ENCODE results near the gene RAET1G. TPM values are rescaled to one million over a fixed set of nuclear protein-coding genes. Genes with fewer than 3 reads are reported as not detected.

The RAET1G gene
- total RNA-seq, 6 donors from 2014 or later, result 0.37 to 2.1 (median 0.75) TPM; not detected in 2

DNA sequence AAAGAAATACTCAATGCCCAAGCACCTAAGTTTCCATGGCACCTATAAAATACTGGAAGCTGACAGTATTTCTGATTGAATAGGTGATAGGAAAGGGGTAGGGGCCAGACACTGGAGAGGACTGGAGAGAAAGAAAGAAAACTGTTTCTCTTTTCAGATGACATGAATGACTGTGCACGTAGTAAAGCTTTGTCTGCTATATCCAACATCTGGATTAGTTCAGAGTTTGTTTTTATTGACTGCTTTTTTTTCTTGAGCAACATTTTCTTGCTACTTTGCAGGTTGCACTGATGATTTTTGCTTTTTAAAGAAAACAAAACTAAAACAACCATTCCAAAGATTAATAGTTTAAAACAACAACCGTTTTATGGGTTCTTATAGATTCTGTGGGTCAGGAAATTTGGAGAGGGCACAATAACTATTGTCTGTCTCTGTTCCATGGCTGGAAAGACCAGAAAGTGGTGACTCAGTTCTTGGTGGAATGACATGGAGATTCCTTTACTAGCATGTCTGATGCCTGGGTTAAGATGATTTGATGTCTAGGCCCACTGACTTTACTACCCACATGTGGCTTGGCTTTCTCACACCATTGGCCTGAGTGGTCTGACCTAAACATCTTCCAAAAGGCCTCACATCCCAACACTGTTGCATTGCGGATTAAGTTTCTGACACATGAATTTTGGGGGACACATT, 46.5 kb downstream of the RAET1G start:
- H3K27me3 ChIP-seq, result no peaks in the 10 kb centered on the region
- H3K4me3 ChIP-seq, result no peak overlapping the region
- TF ChIP-seq, protein P1, sequence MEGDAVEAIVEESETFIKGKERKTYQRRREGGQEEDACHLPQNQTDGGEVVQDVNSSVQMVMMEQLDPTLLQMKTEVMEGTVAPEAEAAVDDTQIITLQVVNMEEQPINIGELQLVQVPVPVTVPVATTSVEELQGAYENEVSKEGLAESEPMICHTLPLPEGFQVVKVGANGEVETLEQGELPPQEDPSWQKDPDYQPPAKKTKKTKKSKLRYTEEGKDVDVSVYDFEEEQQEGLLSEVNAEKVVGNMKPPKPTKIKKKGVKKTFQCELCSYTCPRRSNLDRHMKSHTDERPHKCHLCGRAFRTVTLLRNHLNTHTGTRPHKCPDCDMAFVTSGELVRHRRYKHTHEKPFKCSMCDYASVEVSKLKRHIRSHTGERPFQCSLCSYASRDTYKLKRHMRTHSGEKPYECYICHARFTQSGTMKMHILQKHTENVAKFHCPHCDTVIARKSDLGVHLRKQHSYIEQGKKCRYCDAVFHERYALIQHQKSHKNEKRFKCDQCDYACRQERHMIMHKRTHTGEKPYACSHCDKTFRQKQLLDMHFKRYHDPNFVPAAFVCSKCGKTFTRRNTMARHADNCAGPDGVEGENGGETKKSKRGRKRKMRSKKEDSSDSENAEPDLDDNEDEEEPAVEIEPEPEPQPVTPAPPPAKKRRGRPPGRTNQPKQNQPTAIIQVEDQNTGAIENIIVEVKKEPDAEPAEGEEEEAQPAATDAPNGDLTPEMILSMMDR (IDR thresholded peaks at IDR 0.05), result no peak
- TF ChIP-seq POLR2A (IDR thresholded peaks at IDR 0.05), result no peak
- TF ChIP-seq POLR2AphosphoS5 (IDR thresholded peaks at IDR 0.05), result no peak
- no peak for TF ChIP-seq EP300 (IDR thresholded peaks at IDR 0.05)
- no peak for DNase-seq
- no peaks in the 10 kb centered on the region for H3K4me1 ChIP-seq
- H3K36me3 ChIP-seq, result no peaks in the 10 kb centered on the region
- no peak for ATAC-seq (ENCODE audit: low FRiP score in 2 of 2)
- peaks cover 0 to 6% (median 0%) of the 10 kb centered on the region in 4 donors for H3K9me3 ChIP-seq
- H3K27ac ChIP-seq, result no peak overlapping the region
- 81 to 91% methylated on average over 3 of the region's 3 CpGs for WGBS, 2 donors

DNA sequence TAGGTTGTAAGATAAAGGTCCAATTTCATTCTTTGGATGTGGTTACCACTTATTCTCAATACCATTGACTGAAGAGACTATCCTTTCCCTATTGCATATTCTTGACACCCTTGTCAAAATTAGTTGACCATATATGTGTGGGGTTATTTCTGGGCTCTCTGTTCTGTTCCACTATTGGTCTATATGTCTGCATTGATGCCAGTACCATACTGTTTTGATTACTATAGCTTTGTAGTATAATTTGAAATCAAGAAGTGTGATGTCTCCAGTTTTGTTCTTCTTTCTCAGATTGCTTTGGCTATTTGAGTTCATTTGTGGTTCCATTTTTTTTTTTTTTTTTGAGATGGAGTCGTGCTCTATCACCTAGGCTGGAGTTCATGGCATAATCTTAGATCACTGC, 50.7 kb downstream of the RAET1G start:
- Histone ChIP-seq H3K27ac (no peak overlapping the region), H3K4me1 (no peaks in the 10 kb centered on the region), H3K36me3 (no peaks in the 10 kb centered on the region), H3K27me3 (no peaks in the 10 kb centered on the region), H3K4me3 (no peak overlapping the region), H3K9me3 (peaks cover 0 to 6% (median 0%) of the 10 kb centered on the region in 4 donors)
- TF ChIP-seq POLR2A (IDR thresholded peaks at IDR 0.05) (no peak), POLR2AphosphoS5 (IDR thresholded peaks at IDR 0.05) (no peak)
- 81 to 83% methylated on average over 1 of the region's 1 CpG for WGBS, 2 donors
- DNase-seq (no peak), ATAC-seq (ENCODE audit: low FRiP score in 2 of 2) (no peak)

DNA sequence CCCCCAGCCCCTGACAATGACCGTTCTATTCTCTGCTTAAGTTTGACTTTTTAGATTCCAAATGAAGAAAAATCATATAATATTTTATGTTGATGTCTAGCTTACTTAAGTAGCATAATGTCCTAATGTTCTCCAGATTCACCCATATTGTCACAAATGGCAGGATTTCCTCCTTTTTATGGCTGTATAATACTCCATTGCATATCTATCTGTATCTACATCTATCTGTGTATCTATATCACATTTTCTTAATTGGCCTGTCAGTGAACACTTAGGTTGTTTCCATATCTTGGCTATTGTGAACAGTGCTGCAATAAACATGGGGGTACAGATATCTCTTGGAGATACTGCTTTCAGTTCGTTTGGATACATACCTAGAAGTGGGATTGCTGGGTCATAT, 51.7 kb downstream of the RAET1G start:
- H3K4me3 ChIP-seq, result no peak overlapping the region
- no peak for DNase-seq
- H3K36me3 ChIP-seq, result no peaks in the 10 kb centered on the region
- TF ChIP-seq, protein P1 (IDR thresholded peaks at IDR 0.05), result no peak
- TF ChIP-seq EP300 (IDR thresholded peaks at IDR 0.05) (no peak), POLR2A (IDR thresholded peaks at IDR 0.05) (no peak), POLR2AphosphoS5 (IDR thresholded peaks at IDR 0.05) (no peak)
- H3K27ac ChIP-seq, result no peak overlapping the region
- no peaks in the 10 kb centered on the region for H3K27me3 ChIP-seq
- WGBS, 2 donors, result 86 to 95% methylated on average over 2 of the region's 2 CpGs
- ATAC-seq (ENCODE audit: low FRiP score in 2 of 2), result no peak
- no peaks in the 10 kb centered on the region for H3K4me1 ChIP-seq
- peaks cover 0 to 6% (median 0%) of the 10 kb centered on the region in 4 donors for H3K9me3 ChIP-seq

DNA sequence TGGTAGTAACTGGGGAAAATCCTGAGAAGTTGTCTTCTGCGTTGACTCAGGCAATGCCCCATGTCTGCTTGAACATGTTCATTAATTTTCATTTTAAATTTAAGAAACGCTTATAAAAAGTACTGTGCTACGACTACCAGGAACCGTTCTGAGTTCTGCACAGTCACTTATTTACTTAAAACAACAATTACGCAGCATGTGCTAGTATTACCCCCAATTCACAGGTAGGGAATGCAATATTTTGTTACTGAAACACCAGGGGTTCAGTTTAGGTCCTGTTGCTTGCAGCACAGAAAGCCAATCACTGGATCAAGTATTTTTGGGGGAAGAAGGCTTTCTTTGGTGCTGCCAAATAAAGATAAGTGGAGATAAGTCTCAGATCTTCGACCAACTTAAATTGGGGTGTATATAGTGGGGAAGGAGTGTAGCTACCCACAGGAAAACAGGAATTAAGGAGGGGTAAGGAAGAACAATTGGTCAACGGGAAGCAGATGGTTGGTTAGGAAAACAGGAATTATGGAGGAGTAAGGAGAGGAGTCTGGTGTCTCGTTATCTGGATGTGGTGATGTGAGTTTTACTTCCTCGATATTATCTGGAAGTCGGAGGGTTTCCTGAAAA, 53.5 kb downstream of the RAET1G start:
- H3K27me3 ChIP-seq, result no peaks in the 10 kb centered on the region
- WGBS, 2 donors, result 64 to 67% methylated on average over 10 of the region's 10 CpGs
- TF ChIP-seq POLR2A (IDR thresholded peaks at IDR 0.05), result no peak
- TF ChIP-seq POLR2AphosphoS5 (IDR thresholded peaks at IDR 0.05), result no peak
- no peak for TF ChIP-seq EP300 (IDR thresholded peaks at IDR 0.05)
- TF ChIP-seq, protein P1 (IDR thresholded peaks at IDR 0.05), result no peak
- H3K4me1 ChIP-seq, result peaks cover 5 to 7% (median 5%) of the 10 kb centered on the region in 4 donors
- H3K9me3 ChIP-seq, result peaks cover 0 to 6% (median 0%) of the 10 kb centered on the region in 4 donors
- ATAC-seq (ENCODE audit: low FRiP score in 2 of 2), result no peak
- H3K27ac ChIP-seq, result no peak overlapping the region
- DNase-seq, result no peak
- H3K36me3 ChIP-seq, result no peaks in the 10 kb centered on the region
- no peak overlapping the region for H3K4me3 ChIP-seq

DNA sequence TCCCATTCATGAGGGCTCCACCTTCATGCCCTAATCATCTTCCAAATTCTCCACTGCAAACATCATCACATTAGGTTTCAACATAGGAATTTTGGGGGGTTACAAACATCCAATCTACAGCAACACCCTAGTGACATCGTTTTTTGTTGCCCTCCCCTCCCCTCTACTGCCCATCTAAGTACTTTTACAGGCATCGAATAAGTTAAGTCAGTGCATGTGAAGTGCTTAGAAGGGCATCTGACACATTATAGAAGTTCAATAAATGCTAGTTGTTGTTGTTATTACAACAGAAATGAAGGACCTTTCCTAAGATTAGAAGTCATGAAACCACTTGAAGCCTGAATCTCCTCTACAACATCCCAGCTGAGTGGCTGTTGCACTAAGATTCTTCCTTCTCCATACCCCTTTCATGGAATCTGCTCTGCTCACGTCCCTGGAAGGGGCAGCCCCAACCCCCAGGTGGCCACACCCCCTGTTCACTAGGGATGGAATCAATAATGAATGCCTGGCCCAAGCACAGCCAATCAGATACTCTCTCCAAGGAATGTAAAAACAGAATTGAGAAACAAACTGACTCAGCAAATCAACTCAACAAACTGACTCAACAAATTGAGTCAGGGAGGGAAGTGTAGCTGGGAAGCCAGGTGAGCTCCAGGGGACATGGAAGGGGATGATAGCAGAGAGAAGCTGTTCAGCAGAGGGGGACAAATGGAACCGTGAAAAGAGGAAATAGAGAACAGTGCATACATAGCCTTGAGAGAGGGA, 54.9 kb downstream of the RAET1G start:
- TF ChIP-seq, protein P1 (IDR thresholded peaks at IDR 0.05), result no peak
- TF ChIP-seq EP300 (IDR thresholded peaks at IDR 0.05) (no peak), POLR2A (IDR thresholded peaks at IDR 0.05) (no peak), POLR2AphosphoS5 (IDR thresholded peaks at IDR 0.05) (no peak)
- H3K4me1 ChIP-seq, result peaks cover 6 to 14% (median 7%) of the 10 kb centered on the region in 4 donors
- H3K27me3 ChIP-seq, result no peaks in the 10 kb centered on the region
- H3K4me3 ChIP-seq, result no peak overlapping the region
- DNase-seq (no peak), ATAC-seq (ENCODE audit: low FRiP score in 2 of 2) (no peak)
- peaks cover 0 to 6% (median 0%) of the 10 kb centered on the region in 4 donors for H3K9me3 ChIP-seq
- H3K27ac ChIP-seq, result no peak overlapping the region
- H3K36me3 ChIP-seq, result no peaks in the 10 kb centered on the region
- WGBS, 2 donors, result 64 to 68% methylated on average over 4 of the region's 4 CpGs

Measured in upper lobe of left lung (tissue), 6 donors.